Fibroblast of villous mesenchyme (primary cell): ENCODE data around the gene APOBEC3B. TPM values are rescaled to one million over a fixed set of nuclear protein-coding genes. Genes with fewer than 3 reads are reported as not detected.
"Not testable (repeated sequence)": the region's sequence is repeated elsewhere in the genome, so short reads cannot be mapped to it uniquely, and the experiment has no call there.

Experiments
- DNase-seq: peaks from one replicate; pipeline ENCODE4 v3.0.0-alpha.2; 2010; ENCODE audit warnings: low read depth
- H3K4me3 ChIP-seq: 2 replicates; pipeline ENCODE4 v1.5.1; 2011; ENCODE audit warnings: low read depth, mild to moderate bottlenecking, low read length
- CTCF ChIP-seq: IDR thresholded peaks from 2 replicates; pipeline ENCODE4 v1.5.1; 2012; ENCODE audit warnings: low read depth, mild to moderate bottlenecking, low read length; ENCODE audit not compliant: insufficient read depth
- total RNA-seq: library from RNA; depleted of rRNA; stranded (reverse); fragments of >200 nt; gene quantifications from 2 replicates; pipeline ENCODE4 v1.2.3, GENCODE V29; 2012

The APOBEC3B gene
- total RNA-seq, 1 donor: 2.2 TPM

- TF ChIP-seq CTCF: peak; percentile 69
- no peak overlapping the region for H3K4me3 ChIP-seq
- peak; percentile 10 for DNase-seq
Observed at GRCh38 chr22:38973289-38974169, 8.6 kb upstream of the APOBEC3B start.

GRCh38 chr22:38974170-38974825 is 7.8 kb upstream of the APOBEC3B start:
- TF ChIP-seq CTCF: no peak
- no peak for DNase-seq
- no peak overlapping the region for H3K4me3 ChIP-seq

GRCh38 chr22:38974826-38975175 is 7.3 kb upstream of the APOBEC3B start:
- no peak overlapping the region for H3K4me3 ChIP-seq
- TF ChIP-seq CTCF: no peak
- no peak for DNase-seq

GRCh38 chr22:38977289-38977688 is 4.9 kb upstream of the APOBEC3B start:
- H3K4me3 ChIP-seq, DNase-seq: not testable (repeated sequence)

- H3K4me3 ChIP-seq, DNase-seq: not testable (repeated sequence)
Observed at GRCh38 chr22:38980587-38980986, 1.6 kb upstream of the APOBEC3B start.

GRCh38 chr22:38981005-38981991 is 849 bp upstream of the APOBEC3B start:
- DNase-seq: no peak
- H3K4me3 ChIP-seq: no peak overlapping the region
- no peak for TF ChIP-seq CTCF

- H3K4me3 ChIP-seq: no peak overlapping the region
- no peak for TF ChIP-seq CTCF
- DNase-seq: no peak
Observed at GRCh38 chr22:38984224-38984623, 2.1 kb downstream of the APOBEC3B start.

- not testable (repeated sequence) for H3K4me3 ChIP-seq, DNase-seq
Observed at GRCh38 chr22:38984784-38985757, 2.9 kb downstream of the APOBEC3B start.
